Measurements from ENCODE around the gene PHOSPHO2.

PHOSPHO2 gene

GRCh38 chr2:169718930-169719504 lies 24.7 kb downstream of the PHOSPHO2 start:
- Histone ChIP-seq H3K4me1 (ENCODE audit: low read length) (no peaks in the 10 kb centered on the region), H3K36me3 (replicated peaks; ENCODE audit: low read depth, low read length) (no peaks in the 10 kb centered on the region), H3K9ac (ENCODE audit: low read length) (no peak overlapping the region), H2AFZ (ENCODE audit: low read depth, low read length) (no peak overlapping the region), H3K27me3 (ENCODE audit: low read depth, low read length) (no peaks in the 10 kb centered on the region), H3K4me2 (ENCODE audit: low read length) (no peak overlapping the region), H3K27ac (ENCODE audit: low read length) (no peak overlapping the region), H3K79me2 (ENCODE audit: low read length) (no peaks in the 10 kb centered on the region), H3K4me3 (ENCODE audit: low read length) (no peak overlapping the region), H4K20me1 (ENCODE audit: insufficient read depth, low read length) (no peaks in the 10 kb centered on the region), H3K9me3 (ENCODE audit: insufficient read depth, low read length) (no peaks in the 10 kb centered on the region)
- TF ChIP-seq CTCF (IDR thresholded peaks at IDR 0.05; ENCODE audit: low read depth, low read length) (no peak), EZH2phosphoT487 (IDR thresholded peaks at IDR 0.05; ENCODE audit: low read depth) (no peak)

GRCh38 chr2:169721016-169721415 lies 26.7 kb downstream of the PHOSPHO2 start:
- H4K20me1 ChIP-seq (ENCODE audit: insufficient read depth, low read length) = no peaks in the 10 kb centered on the region
- no peak overlapping the region for H3K27ac ChIP-seq (ENCODE audit: low read length)
- no peak overlapping the region for H3K4me3 ChIP-seq (ENCODE audit: low read length)
- no peak overlapping the region for H3K9ac ChIP-seq (ENCODE audit: low read length)
- H3K9me3 ChIP-seq (ENCODE audit: insufficient read depth, low read length) = no peaks in the 10 kb centered on the region
- no peaks in the 10 kb centered on the region for H3K36me3 ChIP-seq (replicated peaks; ENCODE audit: low read depth, low read length)
- no peak overlapping the region for H3K4me2 ChIP-seq (ENCODE audit: low read length)
- no peaks in the 10 kb centered on the region for H3K4me1 ChIP-seq (ENCODE audit: low read length)
- no peak overlapping the region for H2AFZ ChIP-seq (ENCODE audit: low read depth, low read length)
- H3K79me2 ChIP-seq (ENCODE audit: low read length) = no peaks in the 10 kb centered on the region
- TF ChIP-seq EZH2phosphoT487 (IDR thresholded peaks at IDR 0.05; ENCODE audit: low read depth) (no peak), CTCF (IDR thresholded peaks at IDR 0.05; ENCODE audit: low read depth, low read length) (no peak)
- no peaks in the 10 kb centered on the region for H3K27me3 ChIP-seq (ENCODE audit: low read depth, low read length)

GRCh38 chr2:169727065-169727464 lies 32.8 kb downstream of the PHOSPHO2 start:
- TF ChIP-seq EZH2phosphoT487 (IDR thresholded peaks at IDR 0.05; ENCODE audit: low read depth) (no peak), CTCF (IDR thresholded peaks at IDR 0.05; ENCODE audit: low read depth, low read length) (no peak)
- H3K79me2 ChIP-seq (ENCODE audit: low read length) = no peaks in the 10 kb centered on the region
- H2AFZ ChIP-seq (ENCODE audit: low read depth, low read length) = no peak overlapping the region
- H3K9me3 ChIP-seq (ENCODE audit: insufficient read depth, low read length) = no peaks in the 10 kb centered on the region
- no peak overlapping the region for H3K4me2 ChIP-seq (ENCODE audit: low read length)
- no peaks in the 10 kb centered on the region for H3K36me3 ChIP-seq (replicated peaks; ENCODE audit: low read depth, low read length)
- no peak overlapping the region for H3K27ac ChIP-seq (ENCODE audit: low read length)
- no peaks in the 10 kb centered on the region for H4K20me1 ChIP-seq (ENCODE audit: insufficient read depth, low read length)
- H3K4me1 ChIP-seq (ENCODE audit: low read length) = no peaks in the 10 kb centered on the region
- no peak overlapping the region for H3K4me3 ChIP-seq (ENCODE audit: low read length)
- H3K27me3 ChIP-seq (ENCODE audit: low read depth, low read length) = no peaks in the 10 kb centered on the region
- H3K9ac ChIP-seq (ENCODE audit: low read length) = no peak overlapping the region

- H2AFZ ChIP-seq (ENCODE audit: low read depth, low read length) = no peak overlapping the region
- H3K36me3 ChIP-seq (replicated peaks; ENCODE audit: low read depth, low read length) = no peaks in the 10 kb centered on the region
- H3K4me2 ChIP-seq (ENCODE audit: low read length) = no peak overlapping the region
- peaks cover 7% of the 10 kb centered on the region for H3K4me1 ChIP-seq (ENCODE audit: low read length)
- H3K4me3 ChIP-seq (ENCODE audit: low read length) = no peak overlapping the region
- no peaks in the 10 kb centered on the region for H3K27me3 ChIP-seq (ENCODE audit: low read depth, low read length)
- H4K20me1 ChIP-seq (ENCODE audit: insufficient read depth, low read length) = no peaks in the 10 kb centered on the region
- H3K27ac ChIP-seq (ENCODE audit: low read length) = no peak overlapping the region
- peaks cover 5% of the 10 kb centered on the region; the same call in 1 of the 2 replicates for H3K79me2 ChIP-seq (ENCODE audit: low read length)
- no peaks in the 10 kb centered on the region for H3K9me3 ChIP-seq (ENCODE audit: insufficient read depth, low read length)
- TF ChIP-seq EZH2phosphoT487 (IDR thresholded peaks at IDR 0.05; ENCODE audit: low read depth) (no peak), CTCF (IDR thresholded peaks at IDR 0.05; ENCODE audit: low read depth, low read length) (no peak)
- no peak overlapping the region for H3K9ac ChIP-seq (ENCODE audit: low read length)
These were observed 35.0 kb downstream of the PHOSPHO2 start for GRCh38 chr2:169729274-169729605.

Data from OCI-LY3 (cell line).